Dedifferentiated amniotic fluid mesenchymal stem cell (primary cell): ENCODE data around the gene CCL20.
A peak's percentile ranks its signal among the peaks of the same experiment; 100 is the strongest.

ENCODE experiments used
- DNase-seq: peaks from one replicate; pipeline ENCODE4 v3.0.0-alpha.2; 2016; ENCODE audit errors: extremely low spot score

The CCL20 gene

GRCh38 chr2:227802882-227803281, 10.8 kb upstream of the CCL20 start:
- no peak for DNase-seq

DNA sequence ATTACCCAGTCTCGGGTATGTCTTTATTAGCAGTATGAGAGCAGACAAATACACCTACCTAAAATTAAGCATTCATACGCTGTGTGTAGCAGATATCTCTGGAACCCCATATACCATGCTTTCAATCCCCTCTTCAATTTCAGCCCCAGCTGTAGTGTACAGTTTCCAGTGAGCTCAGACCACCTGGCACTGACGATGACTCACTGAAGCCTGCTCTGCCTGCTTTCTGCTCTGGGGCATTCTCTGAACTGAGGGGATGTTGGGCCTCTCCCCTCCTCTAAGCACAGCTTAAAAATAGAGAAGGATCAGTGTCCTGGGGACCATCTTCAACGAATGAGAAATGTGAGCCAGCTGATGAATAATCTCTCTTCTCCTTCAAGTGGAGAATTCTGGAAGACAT, 8.7 kb upstream of the CCL20 start:
- no peak for DNase-seq

- DNase-seq = no peak
These were observed 8.1 kb upstream of the CCL20 start for GRCh38 chr2:227805578-227805977.

DNA sequence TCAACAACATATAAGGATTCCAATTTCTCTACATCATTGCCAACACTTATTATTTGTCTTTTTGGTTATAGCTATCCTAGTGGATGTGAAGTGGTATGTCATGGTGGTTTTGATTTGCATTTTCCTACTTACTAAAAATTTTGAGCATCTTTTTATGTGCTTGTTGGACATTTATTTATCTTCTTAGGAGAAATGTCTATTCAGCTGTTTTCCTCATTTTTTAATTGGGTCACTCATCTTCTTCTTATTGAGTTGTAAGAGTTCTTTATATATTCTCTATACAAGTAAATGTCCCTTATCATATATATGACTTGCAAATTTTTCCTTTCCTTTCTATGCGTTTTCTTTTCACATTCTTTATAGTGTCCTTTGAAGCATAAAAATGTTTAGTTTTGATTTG, 4.7 kb upstream of the CCL20 start:
- DNase-seq = no peak

GRCh38 chr2:227812001-227812400, 1.6 kb upstream of the CCL20 start:
- DNase-seq = no peak

GRCh38 chr2:227813229-227813561, 447 bp upstream of the CCL20 start:
- no peak for DNase-seq

- DNase-seq = no peak
These were observed 1.4 kb downstream of the CCL20 start for GRCh38 chr2:227815066-227815465.

- DNase-seq = no peak
These were observed 3.1 kb downstream of the CCL20 start for GRCh38 chr2:227816507-227817294.

GRCh38 chr2:227817336-227817735, 3.7 kb downstream of the CCL20 start:
- no peak for DNase-seq

DNA sequence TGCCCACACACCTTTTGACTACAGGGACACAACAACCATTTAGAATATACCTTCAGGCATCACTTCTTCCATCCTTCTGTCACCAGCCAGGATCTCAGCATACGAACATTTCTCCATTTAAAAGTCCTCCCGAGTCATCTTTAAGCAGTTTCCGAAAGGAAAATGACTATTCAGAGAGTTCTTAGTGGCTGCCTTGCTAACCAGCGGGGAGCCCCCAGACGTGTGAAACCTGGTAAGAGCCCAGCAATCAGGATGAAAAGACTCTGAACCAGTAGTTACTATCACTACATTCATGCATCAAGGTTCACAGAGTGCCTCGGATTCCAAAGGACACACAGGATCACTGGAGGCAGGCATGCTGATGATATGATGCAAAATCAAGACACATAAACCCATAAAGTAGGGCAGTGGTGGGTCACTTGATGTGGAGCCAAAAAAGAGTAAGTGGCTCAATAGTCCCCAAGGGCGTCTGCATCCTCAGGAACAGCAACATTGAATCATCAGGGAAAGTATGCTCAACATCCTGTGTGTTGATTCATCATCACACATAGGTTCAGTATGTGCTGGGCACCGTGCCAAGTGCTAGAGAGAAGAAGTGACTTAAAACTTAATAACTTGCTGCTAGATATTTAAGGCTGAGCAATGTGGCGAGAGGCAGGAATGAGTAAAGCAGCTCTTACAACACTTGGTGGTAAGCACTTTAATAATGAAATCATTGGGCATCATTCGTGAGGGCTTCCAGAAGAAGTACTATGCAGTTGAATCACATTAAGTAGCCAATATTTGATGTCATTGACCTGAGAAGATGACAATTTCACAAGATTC, 4.4 kb downstream of the CCL20 start:
- DNase-seq = peak; percentile 96

DNA sequence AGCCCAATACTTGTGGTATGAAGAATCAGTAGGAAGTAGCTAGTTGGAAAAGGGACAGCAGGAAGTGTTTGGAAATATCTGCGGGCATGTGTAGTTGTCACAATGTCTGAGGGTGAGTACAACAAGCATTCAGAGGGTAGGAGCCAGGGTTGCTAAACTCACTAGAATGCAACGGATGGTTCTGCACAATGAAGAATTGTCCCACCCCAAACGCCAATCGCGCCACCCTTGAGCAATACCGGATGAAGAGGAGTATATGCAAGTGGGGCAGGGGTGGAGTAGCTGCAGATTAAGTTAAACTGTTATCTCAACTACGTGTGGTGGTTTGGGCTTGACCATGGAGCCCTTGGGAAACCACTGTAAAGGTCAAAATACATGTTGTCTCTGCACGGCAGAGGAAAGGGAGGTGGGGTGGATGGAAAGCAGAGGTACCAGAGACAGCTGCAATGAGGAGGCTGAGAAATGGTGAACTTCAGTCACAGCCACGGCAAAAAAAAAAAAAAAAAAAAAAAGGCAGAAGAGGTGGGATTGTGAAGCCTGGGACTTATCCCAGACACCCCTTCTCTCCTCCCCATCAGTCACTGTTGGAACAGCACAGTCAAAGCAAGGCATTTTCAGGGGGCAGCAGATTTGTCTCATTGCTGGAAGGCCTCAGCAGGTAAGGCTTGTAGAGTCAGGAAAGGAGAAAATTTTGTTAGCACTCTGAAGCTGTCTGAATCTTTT, 5.2 kb downstream of the CCL20 start:
- no peak for DNase-seq

DNA sequence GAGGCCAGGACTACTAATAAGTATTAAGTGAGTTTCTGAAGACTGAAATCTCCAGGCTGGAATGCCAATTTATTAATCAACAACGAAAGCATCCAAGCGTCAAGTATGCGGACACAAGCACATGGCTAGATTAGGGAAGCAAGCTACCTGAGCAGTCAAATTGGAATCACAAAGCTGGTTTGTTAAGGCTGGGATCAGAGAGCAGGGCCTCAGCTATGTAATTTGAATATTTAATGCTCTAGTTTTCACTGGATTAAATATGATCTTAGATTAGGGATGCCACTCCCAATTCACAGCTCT, 5.7 kb downstream of the CCL20 start:
- DNase-seq = no peak

- DNase-seq = no peak
These were observed 7.7 kb downstream of the CCL20 start for GRCh38 chr2:227821043-227821942.

DNA sequence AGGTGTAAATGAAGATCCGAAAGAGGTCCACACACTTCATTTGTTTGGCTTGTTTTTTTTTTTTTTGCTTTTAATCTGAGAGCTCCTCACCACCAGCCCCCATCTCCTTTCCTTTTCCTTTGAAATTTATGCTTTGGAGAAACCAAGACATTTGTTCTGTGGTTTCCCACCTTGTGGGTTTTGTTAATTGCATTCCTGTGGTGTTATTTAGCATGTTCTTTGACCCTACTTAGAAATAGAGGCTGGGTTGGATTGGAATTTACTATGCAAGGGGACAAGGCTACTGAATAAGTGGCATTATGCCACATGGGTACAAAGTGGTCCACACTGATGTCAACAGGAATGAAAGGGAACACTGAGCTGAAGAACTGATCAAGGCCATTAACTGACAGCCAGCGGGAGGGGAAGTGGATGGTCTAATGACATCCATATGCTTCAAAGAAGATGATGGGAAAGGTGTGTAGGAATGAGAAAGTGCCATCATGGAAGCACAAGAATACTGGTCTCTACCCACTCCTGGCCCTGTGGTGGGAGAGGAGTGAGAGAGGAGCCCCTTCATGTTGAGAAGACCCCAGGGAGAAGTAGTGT, 8.9 kb downstream of the CCL20 start:
- no peak for DNase-seq

DNA sequence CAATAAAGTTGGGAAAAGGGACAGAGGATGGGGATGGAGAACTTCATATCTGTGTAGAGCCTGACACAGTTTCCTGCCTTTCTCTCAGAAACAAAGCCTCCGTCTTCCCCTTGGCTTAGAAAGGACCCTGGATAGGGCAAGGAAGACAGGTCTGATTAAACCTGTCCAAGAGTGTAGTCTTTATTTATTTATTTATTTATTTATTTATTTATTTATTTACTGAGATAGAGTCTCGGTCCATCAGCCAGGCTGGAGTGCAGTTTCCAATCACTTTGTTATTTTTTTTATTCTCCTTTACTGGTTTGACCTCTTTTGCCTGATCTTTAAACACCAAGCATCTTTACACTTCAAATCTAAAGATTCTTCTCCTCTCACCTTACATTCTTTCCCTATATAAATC, 10.3 kb downstream of the CCL20 start:
- no peak for DNase-seq

DNA sequence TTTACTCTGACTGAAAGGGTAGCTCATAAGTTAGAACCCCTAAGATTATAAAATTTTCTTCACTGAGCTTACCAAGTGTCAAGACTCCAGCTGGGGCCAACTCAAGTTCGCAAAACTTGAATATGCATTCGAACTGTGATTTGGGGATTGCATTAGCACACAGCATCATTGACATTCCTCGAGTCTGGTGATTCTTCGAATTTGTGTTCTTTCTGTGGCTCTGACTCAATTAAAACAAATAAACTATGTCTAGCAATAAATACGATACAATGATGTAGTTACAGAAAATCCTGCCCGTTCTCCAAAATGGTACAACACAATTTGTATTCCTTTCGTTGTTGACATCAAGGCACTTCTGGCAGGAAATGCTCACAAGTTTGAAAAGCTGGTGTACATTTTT, 11.1 kb downstream of the CCL20 start:
- DNase-seq = no peak

DNA sequence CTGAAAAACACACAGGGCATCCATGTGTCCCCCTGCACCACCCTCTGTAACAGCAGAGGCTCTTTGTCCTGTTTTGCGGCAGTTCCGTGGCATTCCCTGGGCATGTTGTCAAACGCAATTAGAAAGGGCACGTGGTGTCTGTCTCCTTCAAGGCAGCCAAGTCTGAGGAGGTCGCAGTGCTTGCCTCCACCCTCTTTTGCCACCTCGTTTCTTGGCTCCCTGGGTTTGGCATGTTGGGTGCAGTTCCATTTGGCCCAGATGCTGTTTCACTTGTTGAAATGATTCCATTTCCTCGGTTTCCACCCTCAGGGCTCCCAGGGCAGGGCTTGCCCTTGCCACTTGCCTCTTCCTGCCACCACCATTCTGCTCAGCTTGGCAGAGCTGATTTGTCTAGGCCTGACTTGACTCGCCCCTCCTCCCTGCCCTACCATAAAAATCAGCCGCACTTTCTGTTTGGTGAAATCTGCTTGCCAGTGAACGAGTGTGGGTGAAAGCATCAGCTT, 12.4 kb downstream of the CCL20 start:
- DNase-seq = no peak

- no peak for DNase-seq
These were observed 12.9 kb downstream of the CCL20 start for GRCh38 chr2:227826563-227826962.

DNA sequence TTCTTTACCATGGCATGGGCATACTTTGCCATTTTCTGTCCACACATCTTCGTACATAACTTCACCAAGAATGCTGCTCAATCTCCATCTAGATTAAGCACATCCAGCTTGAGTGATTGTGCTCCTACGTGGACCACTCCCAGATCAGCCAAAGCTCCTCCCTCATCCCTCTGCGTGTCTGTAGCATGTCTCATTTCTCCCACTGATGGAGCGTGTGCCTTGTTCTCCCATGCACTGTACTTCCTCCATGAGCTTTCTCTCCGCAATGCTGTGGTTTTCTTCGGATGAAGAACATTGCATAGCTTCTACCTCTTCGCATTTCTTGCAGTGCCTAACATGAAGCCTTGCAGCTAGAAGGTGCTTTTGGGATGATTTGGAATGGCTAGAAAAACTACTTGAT, 13.5 kb downstream of the CCL20 start:
- no peak for DNase-seq

- DNase-seq = no peak
These were observed 14.9 kb downstream of the CCL20 start for GRCh38 chr2:227828477-227828912.

GRCh38 chr2:227829337-227829736, 15.7 kb downstream of the CCL20 start:
- DNase-seq = no peak
